DND-41 (cell line): ENCODE results near the gene ST6GALNAC2.
"Not testable (repeated sequence)": the region's sequence is repeated elsewhere in the genome, so short reads cannot be mapped to it uniquely, and the experiment has no call there.

Experiments used
- EZH2 ChIP-seq: IDR thresholded peaks from 3 replicates; pipeline ENCODE4 v1.6.1; 2012; ENCODE audit warnings: borderline replicate concordance, low read depth, mild to moderate bottlenecking, moderate library complexity, low read length, inconsistent platforms; ENCODE audit not compliant: severe bottlenecking
- TF ChIP-seq, protein P1 (sequence below): IDR thresholded peaks from 2 replicates; pipeline ENCODE4 v1.5.1; 2012; ENCODE audit warnings: borderline replicate concordance, low read length, moderate library complexity, mild to moderate bottlenecking; ENCODE audit not compliant: poor library complexity, severe bottlenecking; ENCODE audit errors: extremely low read depth

DNA sequence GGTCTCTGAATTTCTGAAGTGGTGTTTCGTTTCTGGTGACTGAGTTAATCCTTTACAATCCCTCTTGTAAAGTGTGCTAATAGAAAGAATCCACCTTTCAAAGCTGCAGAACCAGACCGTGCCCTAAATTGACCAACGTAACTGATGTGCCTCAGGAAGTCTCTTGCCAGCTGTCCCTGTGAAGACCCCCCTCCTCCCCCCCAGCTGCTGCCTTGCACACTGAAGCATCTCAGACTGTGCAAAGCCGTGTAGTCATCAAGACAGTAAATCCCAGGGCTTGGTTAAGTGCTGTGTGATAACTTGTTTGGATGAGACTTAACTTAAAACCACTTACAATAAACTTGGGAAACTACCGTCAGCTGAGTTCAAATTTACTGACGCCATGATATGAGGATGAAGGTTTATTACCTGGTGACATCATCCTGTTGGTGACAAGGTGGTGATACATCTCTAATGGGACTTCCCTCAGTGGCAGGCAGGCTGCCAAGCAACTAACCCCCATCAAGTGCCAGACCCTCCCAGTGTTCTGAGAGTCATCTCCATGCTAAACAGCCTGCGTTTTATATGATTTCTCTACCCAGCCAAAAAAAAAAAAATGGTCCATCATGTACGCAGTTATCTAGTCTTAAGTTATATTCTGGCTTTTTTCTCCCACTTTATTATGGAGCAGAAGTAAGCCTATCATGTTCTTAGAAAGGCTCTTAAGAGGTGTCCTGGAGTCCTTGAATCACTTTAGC is 20.5 kb downstream of the ST6GALNAC2 start:
- TF ChIP-seq, protein P1, sequence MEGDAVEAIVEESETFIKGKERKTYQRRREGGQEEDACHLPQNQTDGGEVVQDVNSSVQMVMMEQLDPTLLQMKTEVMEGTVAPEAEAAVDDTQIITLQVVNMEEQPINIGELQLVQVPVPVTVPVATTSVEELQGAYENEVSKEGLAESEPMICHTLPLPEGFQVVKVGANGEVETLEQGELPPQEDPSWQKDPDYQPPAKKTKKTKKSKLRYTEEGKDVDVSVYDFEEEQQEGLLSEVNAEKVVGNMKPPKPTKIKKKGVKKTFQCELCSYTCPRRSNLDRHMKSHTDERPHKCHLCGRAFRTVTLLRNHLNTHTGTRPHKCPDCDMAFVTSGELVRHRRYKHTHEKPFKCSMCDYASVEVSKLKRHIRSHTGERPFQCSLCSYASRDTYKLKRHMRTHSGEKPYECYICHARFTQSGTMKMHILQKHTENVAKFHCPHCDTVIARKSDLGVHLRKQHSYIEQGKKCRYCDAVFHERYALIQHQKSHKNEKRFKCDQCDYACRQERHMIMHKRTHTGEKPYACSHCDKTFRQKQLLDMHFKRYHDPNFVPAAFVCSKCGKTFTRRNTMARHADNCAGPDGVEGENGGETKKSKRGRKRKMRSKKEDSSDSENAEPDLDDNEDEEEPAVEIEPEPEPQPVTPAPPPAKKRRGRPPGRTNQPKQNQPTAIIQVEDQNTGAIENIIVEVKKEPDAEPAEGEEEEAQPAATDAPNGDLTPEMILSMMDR = not testable (repeated sequence)
- not testable (repeated sequence) for TF ChIP-seq EZH2
